ENCODE measurements around the gene CBX3.

The CBX3 gene

DNA sequence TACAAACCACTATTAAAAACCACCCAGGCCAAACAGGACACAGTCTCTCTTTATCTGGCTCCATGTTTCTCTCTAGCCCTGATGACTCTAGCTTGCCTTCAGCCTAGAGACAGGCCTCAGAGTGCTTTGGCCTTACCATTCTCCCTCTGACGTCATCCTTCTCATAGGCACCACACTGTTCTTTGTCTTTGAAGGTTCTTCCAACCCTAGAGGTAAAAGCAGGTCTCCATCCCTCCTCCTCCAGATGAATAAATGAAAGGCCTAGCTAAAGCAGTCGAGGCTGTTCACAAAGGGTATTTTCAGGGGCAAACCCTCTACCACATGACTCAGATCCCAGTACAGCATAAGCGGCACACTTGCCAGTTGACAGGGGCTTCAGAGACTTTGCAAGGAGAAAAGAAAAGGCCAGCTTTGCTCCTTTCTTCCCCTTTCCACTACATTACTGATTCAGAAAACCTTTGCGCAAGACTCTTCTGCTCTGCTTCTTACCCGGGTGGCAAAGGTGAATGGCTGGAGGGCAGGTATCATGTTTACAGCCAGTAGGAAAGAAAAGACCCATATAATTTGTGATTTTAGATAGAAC is 34.8 kb upstream of the CBX3 start:
- H3K4me3 ChIP-seq (ENCODE audit: low read depth, low read length), result no peak overlapping the region
- no peak for DNase-seq (ENCODE audit: low read depth)
- TF ChIP-seq CTCF (IDR thresholded peaks at IDR 0.05; ENCODE audit: control insufficient read depth, extremely low read depth, insufficient read depth), result no peak

- no peak for DNase-seq (ENCODE audit: low read depth)
- TF ChIP-seq CTCF (IDR thresholded peaks at IDR 0.05; ENCODE audit: control insufficient read depth, extremely low read depth, insufficient read depth), result no peak
- no peak overlapping the region for H3K4me3 ChIP-seq (ENCODE audit: low read depth, low read length)
Measured at GRCh38 chr7:26167303-26167934, 34.1 kb upstream of the CBX3 start.

- no peak for DNase-seq (ENCODE audit: low read depth)
- H3K4me3 ChIP-seq (ENCODE audit: low read depth, low read length), result no peak overlapping the region
- TF ChIP-seq CTCF (IDR thresholded peaks at IDR 0.05; ENCODE audit: control insufficient read depth, extremely low read depth, insufficient read depth), result no peak
Measured at GRCh38 chr7:26168458-26169023, 33.0 kb upstream of the CBX3 start.

- H3K4me3 ChIP-seq (ENCODE audit: low read depth, low read length), result no peak overlapping the region
- TF ChIP-seq CTCF (IDR thresholded peaks at IDR 0.05; ENCODE audit: control insufficient read depth, extremely low read depth, insufficient read depth), result no peak
- DNase-seq (ENCODE audit: low read depth), result no peak
Measured at GRCh38 chr7:26169271-26169670, 32.3 kb upstream of the CBX3 start.

GRCh38 chr7:26170663-26171062 is 30.9 kb upstream of the CBX3 start:
- DNase-seq (ENCODE audit: low read depth), result no peak
- no peak overlapping the region for H3K4me3 ChIP-seq (ENCODE audit: low read depth, low read length)
- TF ChIP-seq CTCF (IDR thresholded peaks at IDR 0.05; ENCODE audit: control insufficient read depth, extremely low read depth, insufficient read depth), result no peak

GRCh38 chr7:26171601-26172000 is 29.9 kb upstream of the CBX3 start:
- no peak for DNase-seq (ENCODE audit: low read depth)
- no peak for TF ChIP-seq CTCF (IDR thresholded peaks at IDR 0.05; ENCODE audit: control insufficient read depth, extremely low read depth, insufficient read depth)
- H3K4me3 ChIP-seq (ENCODE audit: low read depth, low read length), result no peak overlapping the region

Data from LNCaP clone FGC (cell line).